Measurements from ENCODE around the gene TSKU. TPM values are rescaled to one million over a fixed set of nuclear protein-coding genes. Genes with fewer than 3 reads are reported as not detected.
"Not testable (repeated sequence)": the region's sequence is repeated elsewhere in the genome, so short reads cannot be mapped to it uniquely, and the experiment has no call there.

TSKU gene
- total RNA-seq, 1 donor from 2014 or later, result 16.3 TPM

- intact Hi-C loops (cut with DNase I), result loop anchor here (5.0 kb wide), 1 partner anchor 106 kb away; no protein-coding TSS in a partner anchor
- DNase-seq, result no peak
These were observed 28.1 kb downstream of the TSKU start for GRCh38 chr11:76811259-76811658.

GRCh38 chr11:76814414-76814813, 31.3 kb downstream of the TSKU start:
- Histone ChIP-seq H3K27me3 (ENCODE audit: low read depth) (no peaks in the 10 kb centered on the region), H3K4me1 (peaks cover 7% of the 10 kb centered on the region), H3K36me3 (no peaks in the 10 kb centered on the region), H3K27ac (no peak overlapping the region), H3K4me3 (no peak overlapping the region), H3K9me3 (peaks cover 16% of the 10 kb centered on the region)
- intact Hi-C loops (cut with DNase I), result loop anchor here (5.0 kb wide), 1 partner anchor 103 kb away; no protein-coding TSS in a partner anchor
- ATAC-seq (no peak), DNase-seq (no peak)
- TF ChIP-seq CTCF (IDR thresholded peaks at IDR 0.05), result no peak

More at GRCh38 chr11:76811259-76811658, 28.1 kb downstream of the TSKU start:
- peaks cover 20% of the 10 kb centered on the region for H3K4me1 ChIP-seq
- H3K9me3 ChIP-seq, result peaks cover 16% of the 10 kb centered on the region
- no peak for TF ChIP-seq CTCF (IDR thresholded peaks at IDR 0.05)
- no peak overlapping the region for H3K4me3 ChIP-seq
- no peak overlapping the region for H3K27ac ChIP-seq
- ATAC-seq, result no peak
- H3K36me3 ChIP-seq, result no peaks in the 10 kb centered on the region
- no peaks in the 10 kb centered on the region for H3K27me3 ChIP-seq (ENCODE audit: low read depth)

GRCh38 chr11:76815678-76816077, 32.5 kb downstream of the TSKU start:
- H3K36me3 ChIP-seq; H3K27ac ChIP-seq; H3K27me3 ChIP-seq (ENCODE audit: low read depth); intact Hi-C loops (cut with DNase I); H3K4me3 ChIP-seq; ATAC-seq; H3K4me1 ChIP-seq; DNase-seq: not testable (repeated sequence)
- H3K9me3 ChIP-seq, result peaks cover 16% of the 10 kb centered on the region

GRCh38 chr11:76820184-76820566, 37.0 kb downstream of the TSKU start:
- no peak for DNase-seq
- peaks cover 11% of the 10 kb centered on the region for H3K4me1 ChIP-seq
- no peaks in the 10 kb centered on the region for H3K27me3 ChIP-seq (ENCODE audit: low read depth)
- peak overlapping the region; percentile 65 for H3K27ac ChIP-seq
- peak; percentile 25 to 30 for ATAC-seq
- H3K4me3 ChIP-seq, result no peak overlapping the region
- intact Hi-C loops (cut with DNase I), result no loop called here
- no peak for TF ChIP-seq CTCF (IDR thresholded peaks at IDR 0.05)
- no peaks in the 10 kb centered on the region for H3K36me3 ChIP-seq
- H3K9me3 ChIP-seq, result peaks cover 9% of the 10 kb centered on the region

GRCh38 chr11:76821396-76821795, 38.2 kb downstream of the TSKU start:
- H3K27ac ChIP-seq; ATAC-seq; intact Hi-C loops (cut with DNase I); H3K4me3 ChIP-seq; H3K9me3 ChIP-seq; DNase-seq; H3K36me3 ChIP-seq; H3K27me3 ChIP-seq (ENCODE audit: low read depth): not testable (repeated sequence)
- peaks cover 21% of the 10 kb centered on the region for H3K4me1 ChIP-seq

GRCh38 chr11:76822406-76822805, 39.2 kb downstream of the TSKU start:
- Histone ChIP-seq H3K27ac (no peak overlapping the region), H3K4me3 (no peak overlapping the region), H3K27me3 (ENCODE audit: low read depth) (no peaks in the 10 kb centered on the region), H3K9me3 (no peaks in the 10 kb centered on the region), H3K4me1 (peaks cover 21% of the 10 kb centered on the region), H3K36me3 (no peaks in the 10 kb centered on the region)
- ATAC-seq (no peak), DNase-seq (no peak)
- intact Hi-C loops (cut with DNase I), result no loop called here
- TF ChIP-seq CTCF (IDR thresholded peaks at IDR 0.05), result no peak
